HEK293T (cell line): ENCODE measurements around the gene HSPA6.

Experiments
- CTCF ChIA-PET: fragments of 350-600 bp; formaldehyde crosslinking; extraction: SDS; loops from one replicate; lab custom pipeline; 2021; ENCODE audit warnings: antibody characterized with exemption, inconsistent platforms; lab: Yijun Ruan, JAX
- POLR2A ChIA-PET: fragments of 350-600 bp; formaldehyde crosslinking; extraction: SDS; loops from one replicate; lab custom pipeline; 2020; ENCODE audit warnings: antibody characterized with exemption, inconsistent platforms; lab: Yijun Ruan, JAX
- DNase-seq: peaks from one replicate; pipeline ENCODE4 v3.0.0; 2012; ENCODE audit warnings: mixed read lengths; ENCODE audit errors: extremely low spot score
- ARNT ChIP-seq: fragments of 450-650 bp; IDR thresholded peaks from 2 replicates; pipeline ENCODE4 v1.6.1; 2017; ENCODE audit warnings: mild to moderate bottlenecking
- BHLHE40 ChIP-seq: fragments of 450-650 bp; IDR thresholded peaks from 2 replicates; pipeline ENCODE4 v1.6.1; 2016; ENCODE audit warnings: mild to moderate bottlenecking, moderate library complexity, borderline replicate concordance
- CTBP1 ChIP-seq: fragments of 450-650 bp; IDR thresholded peaks from 2 replicates; pipeline ENCODE4 v1.6.1; 2016; ENCODE audit warnings: borderline replicate concordance
- ELF4 ChIP-seq: fragments of 450-650 bp; IDR thresholded peaks from 2 replicates; pipeline ENCODE4 v1.6.1; 2017; ENCODE audit warnings: antibody characterized with exemption
- FOXA1 ChIP-seq: fragments of 450-650 bp; IDR thresholded peaks from 2 replicates; pipeline ENCODE4 v1.6.1; 2016; ENCODE audit warnings: mild to moderate bottlenecking
- FOXK2 ChIP-seq: fragments of 450-650 bp; IDR thresholded peaks from 2 replicates; pipeline ENCODE4 v1.6.1; 2016; ENCODE audit warnings: mild to moderate bottlenecking
- FOXM1 ChIP-seq: fragments of 450-650 bp; IDR thresholded peaks from 2 replicates; pipeline ENCODE4 v1.6.1; 2017; ENCODE audit warnings: mild to moderate bottlenecking, borderline replicate concordance
- HDGF ChIP-seq: fragments of 450-650 bp; IDR thresholded peaks from 2 replicates; pipeline ENCODE4 v1.6.1; 2017; ENCODE audit warnings: antibody characterized with exemption, borderline replicate concordance
- L3MBTL2 ChIP-seq: fragments of 450-650 bp; conservative IDR thresholded peaks from 2 replicates; pipeline ENCODE4 v1.6.1; 2016; ENCODE audit warnings: mild to moderate bottlenecking
- LEF1 ChIP-seq: fragments of 450-650 bp; IDR thresholded peaks from 2 replicates; pipeline ENCODE4 v1.6.1; 2017; ENCODE audit warnings: mild to moderate bottlenecking, borderline replicate concordance
- NFRKB ChIP-seq: fragments of 450-650 bp; IDR thresholded peaks from 2 replicates; pipeline ENCODE4 v1.6.1; 2016; ENCODE audit warnings: mild to moderate bottlenecking, moderate library complexity
- SP1 ChIP-seq: fragments of 450-650 bp; IDR thresholded peaks from 2 replicates; pipeline ENCODE4 v1.6.1; 2017
- SUZ12 ChIP-seq: fragments of 450-650 bp; IDR thresholded peaks from 2 replicates; pipeline ENCODE4 v1.6.1; 2016; ENCODE audit warnings: mild to moderate bottlenecking
- TARDBP ChIP-seq: fragments of 450-650 bp; IDR thresholded peaks from 2 replicates; pipeline ENCODE4 v1.6.1; 2016
- ZNF384 ChIP-seq: fragments of 450-650 bp; IDR thresholded peaks from 2 replicates; pipeline ENCODE4 v1.6.1; 2016
- TF ChIP-seq, protein P1 (sequence below): fragments of 450-650 bp; IDR thresholded peaks from 2 replicates; pipeline ENCODE4 v1.6.1; 2016

Gene HSPA6

DNA sequence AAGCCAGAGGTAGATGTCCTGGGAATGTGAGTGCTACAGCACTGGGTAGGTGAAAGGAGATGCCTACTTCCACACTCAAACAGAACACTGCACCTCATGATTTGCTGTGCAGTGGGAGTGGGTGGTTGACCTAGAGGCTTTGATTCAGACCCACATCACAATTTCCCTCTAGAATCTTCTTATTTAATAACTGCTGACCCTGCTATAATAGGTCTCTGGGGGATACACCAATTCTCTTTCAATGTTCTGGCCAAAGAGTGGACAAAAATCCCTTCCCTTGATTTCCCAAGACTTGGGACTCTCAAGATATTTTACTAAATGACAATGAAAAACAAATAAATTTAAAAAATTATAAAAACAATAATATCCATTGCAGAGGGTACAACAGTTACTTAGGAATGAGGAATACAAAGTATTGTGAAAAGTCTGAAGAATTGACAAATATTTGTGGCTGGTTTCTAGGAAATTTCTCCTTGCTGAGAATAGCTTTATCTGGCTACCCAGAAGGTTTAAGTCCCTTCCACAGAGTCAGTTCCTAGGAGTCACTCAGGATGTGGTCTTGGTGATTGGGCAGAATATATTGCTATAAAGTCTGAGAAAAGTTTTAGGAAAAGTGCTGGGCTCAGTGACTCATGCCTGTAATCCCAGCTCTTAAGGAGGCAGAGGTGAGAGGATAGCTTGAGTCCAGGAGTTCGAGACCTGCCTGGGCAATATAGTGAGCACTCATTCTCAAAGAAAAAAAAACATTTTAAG lies 21.5 kb upstream of the HSPA6 start:
- ChIA-PET POLR2A (no interaction called here), CTCF (no interaction called here)
- TF ChIP-seq BHLHE40 (no peak), NFRKB (no peak), TARDBP (no peak), ELF4 (no peak), LEF1 (no peak), ARNT (no peak), CTBP1 (no peak), FOXK2 (no peak), L3MBTL2 (no peak), ZNF384 (no peak), SUZ12 (no peak), HDGF (no peak), FOXM1 (no peak), FOXA1 (no peak), SP1 (no peak)
- TF ChIP-seq, protein P1, sequence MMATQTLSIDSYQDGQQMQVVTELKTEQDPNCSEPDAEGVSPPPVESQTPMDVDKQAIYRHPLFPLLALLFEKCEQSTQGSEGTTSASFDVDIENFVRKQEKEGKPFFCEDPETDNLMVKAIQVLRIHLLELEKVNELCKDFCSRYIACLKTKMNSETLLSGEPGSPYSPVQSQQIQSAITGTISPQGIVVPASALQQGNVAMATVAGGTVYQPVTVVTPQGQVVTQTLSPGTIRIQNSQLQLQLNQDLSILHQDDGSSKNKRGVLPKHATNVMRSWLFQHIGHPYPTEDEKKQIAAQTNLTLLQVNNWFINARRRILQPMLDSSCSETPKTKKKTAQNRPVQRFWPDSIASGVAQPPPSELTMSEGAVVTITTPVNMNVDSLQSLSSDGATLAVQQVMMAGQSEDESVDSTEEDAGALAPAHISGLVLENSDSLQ = no peak
- no peak for DNase-seq

DNA sequence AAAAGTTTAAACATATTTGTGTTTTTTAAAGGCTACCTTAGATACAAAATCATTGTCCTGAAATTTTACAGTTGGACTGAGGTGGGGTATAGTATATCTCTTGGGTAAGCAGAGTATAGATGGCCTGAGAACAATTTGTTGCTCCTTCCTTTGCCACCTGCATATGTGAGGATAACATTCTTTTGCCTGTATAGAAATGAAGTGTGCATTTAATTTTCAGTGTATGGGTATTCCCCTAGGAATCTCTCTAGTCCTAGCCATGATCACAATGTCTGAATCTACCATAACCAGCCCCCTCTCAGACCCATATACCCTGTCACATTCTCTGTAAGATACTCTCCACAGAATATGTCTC lies 21.0 kb upstream of the HSPA6 start:
- no peak for DNase-seq
- CTCF ChIA-PET = no interaction called here
- POLR2A ChIA-PET = no interaction called here
- TF ChIP-seq L3MBTL2 (no peak), FOXK2 (no peak), HDGF (no peak), ZNF384 (no peak), SP1 (no peak), TARDBP (no peak), ARNT (no peak), ELF4 (no peak), NFRKB (no peak), FOXM1 (no peak), BHLHE40 (no peak), LEF1 (no peak), SUZ12 (no peak), FOXA1 (no peak), CTBP1 (no peak)
- TF ChIP-seq, protein P1 = no peak

GRCh38 chr1:161505686-161506085 lies 18.7 kb upstream of the HSPA6 start:
- DNase-seq = no peak
- TF ChIP-seq FOXA1 = no peak
- no peak for TF ChIP-seq FOXK2
- TF ChIP-seq HDGF = no peak
- no peak for TF ChIP-seq NFRKB
- TF ChIP-seq CTBP1 = no peak
- TF ChIP-seq SUZ12 = no peak
- TF ChIP-seq, protein P1 = no peak
- TF ChIP-seq ELF4 = no peak
- TF ChIP-seq SP1 = no peak
- no peak for TF ChIP-seq BHLHE40
- no peak for TF ChIP-seq L3MBTL2
- TF ChIP-seq TARDBP = no peak
- ChIA-PET CTCF (interaction anchor here (1.7 kb wide), 1 partner anchor 26 kb away, joined by 3 read pairs; no protein-coding TSS in a partner anchor), POLR2A (no interaction called here)

GRCh38 chr1:161506336-161507223 lies 17.8 kb upstream of the HSPA6 start:
- TF ChIP-seq BHLHE40 (no peak), FOXA1 (no peak), SUZ12 (no peak)
- TF ChIP-seq, protein P1 = no peak
- no peak for DNase-seq
- ChIA-PET CTCF (interaction anchor here (0.6 to 1.7 kb wide), 2 partner anchors 9 to 26 kb away, joined by 3 read pairs; no protein-coding TSS in a partner anchor), POLR2A (no interaction called here)

GRCh38 chr1:161510477-161510876 lies 13.9 kb upstream of the HSPA6 start:
- ChIA-PET CTCF (no interaction called here), POLR2A (no interaction called here)
- DNase-seq = no peak
- TF ChIP-seq, protein P1 = no peak
- no peak for TF ChIP-seq BHLHE40
- no peak for TF ChIP-seq L3MBTL2
